ENCODE results near the gene GPR176.

The GPR176 gene

GRCh38 chr15:39919748-39920509 lies at the start of gene GPR176:
Gene GPR176, minus strand, starts transcription at chr15:39920266. Its CDS starts 240 bp downstream, at chr15:39920026.
- peak; percentile 72 for DNase-seq

GRCh38 chr15:39969002-39969394 lies 48.9 kb upstream of the GPR176 start:
- DNase-seq: no peak

- no peak for DNase-seq
Measured at GRCh38 chr15:39968273-39969001, 48.4 kb upstream of the GPR176 start.

- no peak for DNase-seq
Measured at GRCh38 chr15:39966521-39966920, 46.5 kb upstream of the GPR176 start.

GRCh38 chr15:39963786-39964185 lies 43.7 kb upstream of the GPR176 start:
- no peak for DNase-seq

- DNase-seq: peak; percentile 36
Measured at GRCh38 chr15:39961051-39961450, 41.0 kb upstream of the GPR176 start.

- no peak for DNase-seq
Measured at GRCh38 chr15:39960411-39960810, 40.3 kb upstream of the GPR176 start.

- no peak for DNase-seq
Measured at GRCh38 chr15:39959411-39959810, 39.3 kb upstream of the GPR176 start.

- DNase-seq: no peak
Measured at GRCh38 chr15:39957481-39957880, 37.4 kb upstream of the GPR176 start.

GRCh38 chr15:39953521-39953920 lies 33.5 kb upstream of the GPR176 start:
- no peak for DNase-seq

GRCh38 chr15:39951561-39951960 lies 31.5 kb upstream of the GPR176 start:
- no peak for DNase-seq

GRCh38 chr15:39948817-39949216 lies 28.8 kb upstream of the GPR176 start:
- DNase-seq: no peak

- no peak for DNase-seq
Measured at GRCh38 chr15:39947401-39948197, 27.5 kb upstream of the GPR176 start.

GRCh38 chr15:39946862-39947261 lies 26.8 kb upstream of the GPR176 start:
- DNase-seq: no peak

- no peak for DNase-seq
Measured at GRCh38 chr15:39944726-39945125, 24.7 kb upstream of the GPR176 start.

- DNase-seq: no peak
Measured at GRCh38 chr15:39942753-39943150, 22.7 kb upstream of the GPR176 start.

GRCh38 chr15:39942101-39942752 lies 22.2 kb upstream of the GPR176 start:
- DNase-seq: no peak

GRCh38 chr15:39939487-39940452 lies 19.7 kb upstream of the GPR176 start:
- DNase-seq: no peak

- no peak for DNase-seq
Measured at GRCh38 chr15:39937696-39938095, 17.6 kb upstream of the GPR176 start.

- DNase-seq: no peak
Measured at GRCh38 chr15:39936681-39937080, 16.6 kb upstream of the GPR176 start.

GRCh38 chr15:39936187-39936586 lies 16.1 kb upstream of the GPR176 start:
- no peak for DNase-seq

GRCh38 chr15:39935241-39935640 lies 15.2 kb upstream of the GPR176 start:
- no peak for DNase-seq

Data from right hindlimb (tissue), 1 donor.